ENCODE data around the gene PARVB.

Gene PARVB

DNA sequence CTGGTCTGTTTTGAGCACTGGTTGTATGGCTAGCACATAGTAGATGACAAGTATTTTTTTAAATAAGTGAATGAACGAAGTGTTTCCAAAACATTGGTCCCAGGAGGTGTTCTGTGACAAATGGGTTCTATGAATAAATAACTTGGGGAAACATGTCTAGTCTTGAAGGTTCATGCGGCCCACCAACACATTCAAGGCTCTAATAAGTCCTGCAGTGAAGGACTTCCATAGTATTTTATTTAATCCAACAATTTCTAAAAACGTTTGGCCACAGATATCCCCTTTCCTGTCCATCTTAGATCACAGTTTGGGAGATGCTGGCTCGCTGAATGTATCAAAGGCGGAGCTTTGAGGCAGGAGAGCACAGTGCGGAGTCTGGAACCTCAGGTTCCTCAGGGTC, 179.1 kb downstream of the PARVB start:
- TF ChIP-seq CTCF (IDR thresholded peaks at IDR 0.05; ENCODE audit: low read depth, low read length) (no peak), EZH2phosphoT487 (IDR thresholded peaks at IDR 0.05; ENCODE audit: low read depth) (no peak)
- Histone ChIP-seq H3K79me2 (ENCODE audit: low read length) (no peaks in the 10 kb centered on the region), H3K27me3 (ENCODE audit: low read depth, low read length) (peaks cover 34% of the 10 kb centered on the region), H3K4me3 (ENCODE audit: low read length) (no peak overlapping the region), H3K27ac (ENCODE audit: low read length) (no peak overlapping the region), H2AFZ (ENCODE audit: low read depth, low read length) (no peak overlapping the region), H3K9me3 (ENCODE audit: insufficient read depth, low read length) (no peaks in the 10 kb centered on the region), H3K36me3 (replicated peaks; ENCODE audit: low read depth, low read length) (no peaks in the 10 kb centered on the region), H4K20me1 (ENCODE audit: insufficient read depth, low read length) (no peaks in the 10 kb centered on the region), H3K4me1 (ENCODE audit: low read length) (peaks cover 6% of the 10 kb centered on the region), H3K9ac (ENCODE audit: low read length) (no peak overlapping the region), H3K4me2 (ENCODE audit: low read length) (no peak overlapping the region)

DNA sequence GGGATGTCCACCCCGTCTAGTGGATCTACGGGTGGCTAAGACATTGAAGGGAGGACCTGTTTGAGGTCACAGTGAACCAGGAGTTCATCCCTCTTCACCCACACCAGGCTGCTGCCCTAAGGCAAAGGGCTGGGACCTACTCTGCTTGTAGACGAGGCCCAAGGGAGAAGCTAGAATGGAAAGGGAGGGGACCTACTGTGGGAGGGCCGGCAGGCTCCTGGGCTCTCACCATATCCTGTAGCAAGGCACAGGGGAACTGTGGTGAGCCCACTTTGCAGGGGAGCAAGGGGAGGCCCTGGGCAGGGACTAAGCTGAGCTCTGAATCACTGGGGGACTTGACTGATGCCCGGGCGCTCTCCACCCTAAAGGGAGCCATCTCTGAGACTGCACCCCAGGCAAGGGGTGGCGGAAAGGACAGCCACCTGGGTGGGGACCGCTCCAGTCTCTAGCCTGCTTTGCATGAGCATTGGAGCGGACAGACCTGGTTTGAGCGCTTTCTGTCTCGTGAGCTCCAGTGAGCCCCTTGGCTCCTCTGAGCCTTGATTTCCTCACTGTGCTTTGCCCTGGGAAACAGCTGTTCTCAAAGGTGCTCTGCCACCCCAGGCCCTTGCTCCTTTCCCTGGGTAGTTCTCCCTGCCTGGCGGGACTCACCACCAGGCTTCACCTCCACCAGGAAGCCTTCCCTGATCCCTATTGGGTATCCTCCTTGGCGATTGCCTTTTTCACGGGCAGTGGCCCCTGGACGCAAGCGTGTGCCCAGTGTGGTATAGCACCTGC, 180.8 kb downstream of the PARVB start:
- no peaks in the 10 kb centered on the region for H3K79me2 ChIP-seq (ENCODE audit: low read length)
- H3K4me3 ChIP-seq (ENCODE audit: low read length), result no peak overlapping the region
- TF ChIP-seq EZH2phosphoT487 (IDR thresholded peaks at IDR 0.05; ENCODE audit: low read depth), result no peak
- no peak for TF ChIP-seq CTCF (IDR thresholded peaks at IDR 0.05; ENCODE audit: low read depth, low read length)
- no peaks in the 10 kb centered on the region for H3K36me3 ChIP-seq (replicated peaks; ENCODE audit: low read depth, low read length)
- peaks cover 33% of the 10 kb centered on the region for H3K27me3 ChIP-seq (ENCODE audit: low read depth, low read length)
- H3K9me3 ChIP-seq (ENCODE audit: insufficient read depth, low read length), result no peaks in the 10 kb centered on the region
- no peak overlapping the region for H3K9ac ChIP-seq (ENCODE audit: low read length)
- H3K4me1 ChIP-seq (ENCODE audit: low read length), result peaks cover 16% of the 10 kb centered on the region
- no peak overlapping the region for H3K4me2 ChIP-seq (ENCODE audit: low read length)
- no peaks in the 10 kb centered on the region for H4K20me1 ChIP-seq (ENCODE audit: insufficient read depth, low read length)
- no peak overlapping the region for H3K27ac ChIP-seq (ENCODE audit: low read length)
- H2AFZ ChIP-seq (ENCODE audit: low read depth, low read length), result no peak overlapping the region

DNA sequence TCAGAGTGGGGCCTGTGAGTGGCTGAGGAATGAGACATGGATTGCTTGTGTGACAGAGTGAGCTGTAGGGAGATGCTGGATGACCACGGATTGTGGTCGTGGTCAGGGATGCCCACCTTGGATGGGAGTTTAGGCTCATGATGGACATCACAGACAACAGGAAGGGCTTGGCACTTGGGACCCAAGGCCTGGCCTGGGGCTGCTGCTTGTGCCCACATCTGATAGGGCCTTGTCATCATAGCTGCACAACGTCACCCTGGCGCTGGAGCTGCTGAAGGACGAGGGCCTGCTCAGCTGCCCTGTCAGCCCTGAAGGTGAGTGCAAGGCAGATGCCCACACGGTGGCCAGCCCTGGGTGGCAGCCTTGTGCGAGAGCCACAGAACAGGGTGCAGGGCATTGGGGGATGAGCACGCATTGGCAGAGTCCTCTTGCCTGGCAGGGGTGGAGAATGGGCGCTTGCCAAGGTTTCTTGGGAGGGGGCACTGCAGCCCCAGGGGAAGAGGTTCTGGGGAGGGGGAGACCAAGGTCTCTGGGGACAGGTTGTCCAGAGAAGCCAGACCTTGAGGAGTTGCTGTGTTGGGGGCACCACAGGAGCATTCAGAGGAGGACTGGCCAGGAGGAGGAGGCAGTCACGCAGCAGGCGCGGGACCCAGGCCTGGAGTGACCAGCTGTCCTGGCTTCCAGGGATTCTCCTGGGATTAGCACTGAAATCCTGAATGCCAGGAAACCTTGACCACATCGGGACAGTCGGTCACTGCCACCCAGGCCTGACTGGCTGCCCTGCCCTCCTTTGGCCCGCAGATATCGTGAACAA, 181.6 kb downstream of the PARVB start:
- Histone ChIP-seq H3K4me3 (ENCODE audit: low read length) (no peak overlapping the region), H3K4me2 (ENCODE audit: low read length) (no peak overlapping the region), H3K27ac (ENCODE audit: low read length) (no peak overlapping the region), H2AFZ (ENCODE audit: low read depth, low read length) (no peak overlapping the region), H3K9ac (ENCODE audit: low read length) (no peak overlapping the region), H3K79me2 (ENCODE audit: low read length) (no peaks in the 10 kb centered on the region), H3K36me3 (replicated peaks; ENCODE audit: low read depth, low read length) (no peaks in the 10 kb centered on the region), H3K4me1 (ENCODE audit: low read length) (peaks cover 16% of the 10 kb centered on the region), H3K9me3 (ENCODE audit: insufficient read depth, low read length) (no peaks in the 10 kb centered on the region), H3K27me3 (ENCODE audit: low read depth, low read length) (peaks cover 37% of the 10 kb centered on the region), H4K20me1 (ENCODE audit: insufficient read depth, low read length) (no peaks in the 10 kb centered on the region)
- TF ChIP-seq EZH2phosphoT487 (IDR thresholded peaks at IDR 0.05; ENCODE audit: low read depth), result no peak
- no peak for TF ChIP-seq CTCF (IDR thresholded peaks at IDR 0.05; ENCODE audit: low read depth, low read length)

GRCh38 chr22:44206330-44206645, 182.2 kb downstream of the PARVB start:
- no peaks in the 10 kb centered on the region for H3K79me2 ChIP-seq (ENCODE audit: low read length)
- H3K4me1 ChIP-seq (ENCODE audit: low read length), result peaks cover 16% of the 10 kb centered on the region
- peaks cover 42% of the 10 kb centered on the region for H3K27me3 ChIP-seq (ENCODE audit: low read depth, low read length)
- no peaks in the 10 kb centered on the region for H3K36me3 ChIP-seq (replicated peaks; ENCODE audit: low read depth, low read length)
- no peak overlapping the region for H3K9ac ChIP-seq (ENCODE audit: low read length)
- no peak overlapping the region for H2AFZ ChIP-seq (ENCODE audit: low read depth, low read length)
- no peaks in the 10 kb centered on the region for H3K9me3 ChIP-seq (ENCODE audit: insufficient read depth, low read length)
- no peak for TF ChIP-seq CTCF (IDR thresholded peaks at IDR 0.05; ENCODE audit: low read depth, low read length)
- TF ChIP-seq EZH2phosphoT487 (IDR thresholded peaks at IDR 0.05; ENCODE audit: low read depth), result no peak
- H4K20me1 ChIP-seq (ENCODE audit: insufficient read depth, low read length), result no peaks in the 10 kb centered on the region
- H3K4me2 ChIP-seq (ENCODE audit: low read length), result no peak overlapping the region
- H3K4me3 ChIP-seq (ENCODE audit: low read length), result no peak overlapping the region
- no peak overlapping the region for H3K27ac ChIP-seq (ENCODE audit: low read length)
